B cell (primary cell): ENCODE data around the gene FUNDC1. TPM values are rescaled to one million over a fixed set of nuclear protein-coding genes. Genes with fewer than 3 reads are reported as not detected.

ENCODE experiments used
- ATAC-seq: fragments of 200-7000 bp; cut with Tn5 transposase; one replicate; pipeline ENCODE4 v1.10.0; 2021; ENCODE audit warnings: low read depth, mild to moderate bottlenecking, moderate number of reproducible peaks, moderate library complexity
- CTCF ChIA-PET: fragments of 350-600 bp; sonication (Branson Sonifier 250); formaldehyde crosslinking; loops from one replicate; lab custom pipeline; 2021; ENCODE audit warnings: antibody characterized with exemption, inconsistent platforms; lab: Charles Lee
- POLR2A ChIA-PET: fragments of 350-600 bp; sonication (Branson Sonifier 250); formaldehyde crosslinking; loops from one replicate; lab custom pipeline; 2021; ENCODE audit warnings: antibody characterized with exemption; lab: Charles Lee
- DNase-seq: peaks from one replicate; pipeline ENCODE4 v3.0.0; 2013
- H2AFZ ChIP-seq: 2 replicates; pipeline ENCODE4 v1.6.1; 2012; ENCODE audit warnings: mild to moderate bottlenecking, low read depth, low read length; ENCODE audit not compliant: insufficient read depth, poor library complexity, severe bottlenecking
- H3K27ac ChIP-seq, 2 donors: 1 replicate in 1 of 2; 2 replicates in 1 of 2; pipeline ENCODE4 v1.5.1; 2012 to 2013; ENCODE audit warnings: low read length in 2 of 2, mild to moderate bottlenecking in 2 of 2, moderate library complexity in 1 of 2
- H3K27me3 ChIP-seq, 4 experiments: fragments of 200-600 bp in 1 of 4; sonication (generic) in 1 of 4; replicated peaks in 1 of 4; 1 replicate in 2 of 4; 2 replicates in 2 of 4; pipeline versions ENCODE4 v1.6.1 to v1.7.0; 2013 to 2016; ENCODE audit warnings: low read length in 3 of 4, mild to moderate bottlenecking in 2 of 4, mixed read lengths in 1 of 4, moderate library complexity in 1 of 4; ENCODE audit not compliant: insufficient read depth in 4 of 4, control insufficient read depth in 3 of 4; ENCODE audit errors: control extremely low read depth in 1 of 4
- H3K36me3 ChIP-seq, 2 experiments: replicated peaks in 1 of 2; 1 replicate in 1 of 2; 2 replicates in 1 of 2; pipeline versions ENCODE4 v1.6.1 to v1.7.1; 2013; ENCODE audit warnings: low read length in 1 of 2; ENCODE audit not compliant: insufficient read depth in 2 of 2, control insufficient read depth in 1 of 2; ENCODE audit errors: control extremely low read depth in 1 of 2, extremely low read depth in 1 of 2
- H3K4me1 ChIP-seq, 2 donors: fragments of 200-600 bp in 1 of 2; sonication (generic) in 1 of 2; 1 replicate in 1 of 2; 2 replicates in 1 of 2; pipeline versions ENCODE4 v1.5.1 to v1.6.1; 2013 to 2017; ENCODE audit warnings: low read length in 2 of 2; ENCODE audit not compliant: control insufficient read depth in 2 of 2, insufficient read depth in 2 of 2
- H3K4me2 ChIP-seq: replicated peaks from 2 replicates; pipeline ENCODE3; 2012; ENCODE audit warnings: mild to moderate bottlenecking, low read depth, low read length; ENCODE audit not compliant: poor library complexity, severe bottlenecking
- H3K4me3 ChIP-seq, 5 experiments: fragments of 200-600 bp in 1 of 5; sonication (generic) in 1 of 5; 1 replicate in 3 of 5; 2 replicates in 2 of 5; pipeline versions ENCODE4 v1.5.1 to v1.7.0; 2011 to 2016; ENCODE audit warnings: low read length in 4 of 5, mild to moderate bottlenecking in 4 of 5, low read depth in 2 of 5, control low read depth in 1 of 5, moderate library complexity in 1 of 5; ENCODE audit not compliant: insufficient read depth in 1 of 5; ENCODE audit errors: control extremely low read depth in 1 of 5, extremely low read depth in 1 of 5
- H3K79me2 ChIP-seq: fragments of 200-600 bp; sonication (generic); one replicate; pipeline ENCODE4 v1.6.0; 2016; ENCODE audit warnings: low read length; ENCODE audit not compliant: control insufficient read depth, insufficient read depth
- H3K9ac ChIP-seq: fragments of 200-600 bp; sonication (generic); 2 replicates; pipeline ENCODE4 v1.6.1; 2017; ENCODE audit warnings: mild to moderate bottlenecking, low read length, moderate library complexity
- H3K9me3 ChIP-seq, 3 donors: one replicate each; pipeline versions ENCODE4 v1.6.1 to v1.7.1; 2013; ENCODE audit warnings: low read length in 2 of 3; ENCODE audit not compliant: control insufficient read depth in 2 of 3, insufficient read depth in 1 of 3; ENCODE audit errors: control extremely low read depth in 1 of 3
- H4K20me1 ChIP-seq: 2 replicates; pipeline ENCODE4 v1.6.0; 2012; ENCODE audit warnings: mild to moderate bottlenecking, low read length; ENCODE audit not compliant: insufficient read depth, control insufficient read depth, poor library complexity, severe bottlenecking
- H3K27ac Mint-ChIP-seq: one replicate; pipeline ENCODE4 v1.8.0; 2021; ENCODE audit warnings: mixed read lengths
- H3K27me3 Mint-ChIP-seq: one replicate; pipeline ENCODE4 v1.8.0; 2021; ENCODE audit warnings: mixed read lengths
- H3K4me1 Mint-ChIP-seq: one replicate; pipeline ENCODE4 v1.8.0; 2021; ENCODE audit warnings: mixed read lengths
- H3K4me3 Mint-ChIP-seq: one replicate; pipeline ENCODE4 v1.8.0; 2021; ENCODE audit warnings: mixed read lengths
- H3K9me3 Mint-ChIP-seq: one replicate; pipeline ENCODE4 v1.8.0; 2022; ENCODE audit warnings: mixed read lengths; ENCODE audit not compliant: insufficient read depth
- EZH2 ChIP-seq: IDR thresholded peaks from 2 replicates; pipeline ENCODE4 v1.6.1; 2012; ENCODE audit warnings: borderline replicate concordance, low read depth, mild to moderate bottlenecking, moderate library complexity, low read length; ENCODE audit not compliant: insufficient read depth, poor library complexity, severe bottlenecking
- WGBS: methylation state at CpG from one replicate; pipeline ENCODE4 v1.1.5; 2013; ENCODE audit warnings: missing lambda C conversion rate; ENCODE audit not compliant: insufficient coverage; 5-methylcytosine and 5-hydroxymethylcytosine counted together
- intact Hi-C: fragments of 100-400 bp; cut with micrococcal nuclease; formaldehyde crosslinking; loops from one replicate; pipeline ENCODE4 v1.10.0; 2022
- polyA plus RNA-seq: library from polyadenylated mRNA; depleted of rRNA; stranded (reverse); fragments of >200 nt; gene quantifications from 2 replicates; pipeline ENCODE4 v1.2.3, GENCODE V29; 2012
- total RNA-seq, 2 donors: library from RNA; stranded (reverse); fragments of 120-200 nt in 1 of 2; gene quantifications; 1 replicate in 1 of 2; 2 replicates in 1 of 2; pipeline versions ENCODE4 v1.2.3 to v1.2.4, GENCODE V29; 2013 to 2022
- TF ChIP-seq, protein P1 (sequence below): fragments of 200-600 bp; IDR thresholded peaks from one replicate; pipeline ENCODE4 v1.8.0; 2022; ENCODE audit warnings: antibody characterized with exemption, mild to moderate bottlenecking

FUNDC1 gene
- total and polyA plus RNA-seq, 2 donors (not counting 1 experiment from before 2014, with no cell fraction given): 5.7 to 6.6 TPM

DNA sequence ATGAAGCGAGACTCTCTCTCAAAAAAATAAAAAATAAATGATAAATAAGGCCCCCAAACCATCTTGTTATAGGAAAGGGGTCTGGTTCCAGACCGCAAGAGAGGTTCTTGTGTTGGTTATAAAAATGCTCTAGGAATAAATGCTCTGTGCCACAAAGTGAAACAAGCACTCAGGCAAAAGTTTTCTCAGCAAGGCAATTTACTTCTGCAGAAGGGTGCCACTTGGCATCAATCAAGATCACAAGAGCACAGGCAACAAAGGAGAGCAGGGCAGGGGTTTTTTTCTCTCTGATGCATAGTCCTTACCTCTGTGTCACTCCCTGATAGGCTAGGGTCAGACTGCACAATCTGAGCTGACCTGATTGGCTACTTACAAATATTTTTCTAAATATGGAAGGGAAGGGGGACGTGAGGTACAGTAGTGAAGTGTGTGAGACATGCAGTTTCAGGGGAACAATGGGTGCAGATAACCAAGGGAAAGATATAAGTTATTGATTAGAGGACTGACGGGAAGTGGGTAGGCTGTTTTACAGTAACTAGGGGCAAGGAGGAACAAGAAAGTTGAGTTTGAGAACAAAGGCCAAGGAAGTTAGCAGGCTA is 29.8 kb upstream of the FUNDC1 start:
- 43% methylated on average over 1 of the region's 4 CpGs for WGBS
- Histone ChIP-seq H3K4me3 (no peak overlapping the region), H3K4me1 (no peaks in the 10 kb centered on the region), H3K79me2 (no peaks in the 10 kb centered on the region), H3K9ac (no peak overlapping the region), H3K4me2 (no peak overlapping the region), H2AFZ (no peak overlapping the region), H3K27me3 (no peaks in the 10 kb centered on the region), H4K20me1 (no peaks in the 10 kb centered on the region), H3K9me3 (peaks cover 0 to 14% (median 0%) of the 10 kb centered on the region in 3 donors), H3K36me3 (no peaks in the 10 kb centered on the region), H3K27ac (no peak overlapping the region)
- H3K27me3 Mint-ChIP-seq: no peaks in the 10 kb centered on the region
- POLR2A ChIA-PET: no interaction called here
- ATAC-seq: no peak
- H3K4me1 Mint-ChIP-seq: no peaks in the 10 kb centered on the region
- no peaks in the 10 kb centered on the region for H3K9me3 Mint-ChIP-seq
- TF ChIP-seq, protein P1, sequence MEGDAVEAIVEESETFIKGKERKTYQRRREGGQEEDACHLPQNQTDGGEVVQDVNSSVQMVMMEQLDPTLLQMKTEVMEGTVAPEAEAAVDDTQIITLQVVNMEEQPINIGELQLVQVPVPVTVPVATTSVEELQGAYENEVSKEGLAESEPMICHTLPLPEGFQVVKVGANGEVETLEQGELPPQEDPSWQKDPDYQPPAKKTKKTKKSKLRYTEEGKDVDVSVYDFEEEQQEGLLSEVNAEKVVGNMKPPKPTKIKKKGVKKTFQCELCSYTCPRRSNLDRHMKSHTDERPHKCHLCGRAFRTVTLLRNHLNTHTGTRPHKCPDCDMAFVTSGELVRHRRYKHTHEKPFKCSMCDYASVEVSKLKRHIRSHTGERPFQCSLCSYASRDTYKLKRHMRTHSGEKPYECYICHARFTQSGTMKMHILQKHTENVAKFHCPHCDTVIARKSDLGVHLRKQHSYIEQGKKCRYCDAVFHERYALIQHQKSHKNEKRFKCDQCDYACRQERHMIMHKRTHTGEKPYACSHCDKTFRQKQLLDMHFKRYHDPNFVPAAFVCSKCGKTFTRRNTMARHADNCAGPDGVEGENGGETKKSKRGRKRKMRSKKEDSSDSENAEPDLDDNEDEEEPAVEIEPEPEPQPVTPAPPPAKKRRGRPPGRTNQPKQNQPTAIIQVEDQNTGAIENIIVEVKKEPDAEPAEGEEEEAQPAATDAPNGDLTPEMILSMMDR: no peak
- no peak for TF ChIP-seq EZH2
- no peak overlapping the region for H3K4me3 Mint-ChIP-seq
- H3K27ac Mint-ChIP-seq: no peak overlapping the region
- intact Hi-C loops: no loop called here
- no peak for DNase-seq
- CTCF ChIA-PET: no interaction called here

DNA sequence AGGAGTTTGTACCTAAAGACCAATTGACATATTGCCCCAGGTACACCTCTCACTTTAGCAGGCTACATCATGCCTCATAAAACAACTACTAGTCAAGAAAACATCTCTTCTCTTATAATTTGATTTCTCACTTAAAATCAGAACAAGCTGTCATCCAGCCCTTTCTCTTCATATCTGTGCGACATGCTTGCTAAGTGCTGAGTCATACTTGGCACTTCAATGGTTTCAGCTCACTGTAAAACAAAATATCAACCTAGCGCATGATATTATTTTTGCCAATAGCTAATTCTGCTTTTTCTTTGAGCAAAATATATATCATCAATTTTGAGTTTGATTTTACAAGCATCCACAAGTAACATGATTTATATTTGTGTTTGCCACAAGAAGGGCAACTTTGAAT is 27.9 kb upstream of the FUNDC1 start:
- H3K79me2 ChIP-seq: no peaks in the 10 kb centered on the region
- no peaks in the 10 kb centered on the region for H3K36me3 ChIP-seq
- H3K4me1 ChIP-seq: no peaks in the 10 kb centered on the region
- no peak for DNase-seq
- H3K9me3 Mint-ChIP-seq: no peaks in the 10 kb centered on the region
- POLR2A ChIA-PET: no interaction called here
- H3K9ac ChIP-seq: no peak overlapping the region
- intact Hi-C loops: no loop called here
- WGBS: no CpG with 5 or more reads among the region's 2 CpGs
- no peaks in the 10 kb centered on the region for H3K27me3 Mint-ChIP-seq
- no peak overlapping the region for H3K4me3 ChIP-seq
- H3K9me3 ChIP-seq: peaks cover 0 to 14% (median 0%) of the 10 kb centered on the region in 3 donors
- no peak overlapping the region for H3K27ac Mint-ChIP-seq
- H3K4me3 Mint-ChIP-seq: no peak overlapping the region
- no peaks in the 10 kb centered on the region for H3K4me1 Mint-ChIP-seq
- no peak for TF ChIP-seq EZH2
- TF ChIP-seq, protein P1: no peak
- H3K27ac ChIP-seq: no peak overlapping the region
- no peak overlapping the region for H2AFZ ChIP-seq
- no peak overlapping the region for H3K4me2 ChIP-seq
- H3K27me3 ChIP-seq: no peaks in the 10 kb centered on the region
- no peaks in the 10 kb centered on the region for H4K20me1 ChIP-seq
- CTCF ChIA-PET: no interaction called here
- ATAC-seq: no peak
